ENCODE results near the gene TRPC4AP.

TRPC4AP gene

DNA sequence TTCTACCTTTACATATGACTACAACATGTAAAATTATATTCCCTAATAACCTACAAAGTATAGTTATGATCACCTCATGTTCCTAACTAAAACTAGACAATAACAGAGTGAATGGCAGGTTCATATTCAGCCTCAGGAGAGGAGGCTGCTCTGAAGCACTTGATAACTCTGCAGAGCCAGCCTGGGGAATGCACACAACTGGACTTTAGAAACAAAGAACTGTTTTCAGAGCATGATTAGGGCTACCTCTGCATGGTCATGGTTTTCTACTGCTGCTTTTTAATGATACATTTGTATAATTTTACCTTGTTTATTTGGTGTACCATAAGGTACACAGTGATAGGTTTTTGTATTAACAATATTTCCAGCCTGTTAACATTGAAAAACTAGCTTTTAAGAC is 50.3 kb downstream of the TRPC4AP start:
- no peak for DNase-seq (ENCODE audit: low read depth)
- TF ChIP-seq, protein P1, sequence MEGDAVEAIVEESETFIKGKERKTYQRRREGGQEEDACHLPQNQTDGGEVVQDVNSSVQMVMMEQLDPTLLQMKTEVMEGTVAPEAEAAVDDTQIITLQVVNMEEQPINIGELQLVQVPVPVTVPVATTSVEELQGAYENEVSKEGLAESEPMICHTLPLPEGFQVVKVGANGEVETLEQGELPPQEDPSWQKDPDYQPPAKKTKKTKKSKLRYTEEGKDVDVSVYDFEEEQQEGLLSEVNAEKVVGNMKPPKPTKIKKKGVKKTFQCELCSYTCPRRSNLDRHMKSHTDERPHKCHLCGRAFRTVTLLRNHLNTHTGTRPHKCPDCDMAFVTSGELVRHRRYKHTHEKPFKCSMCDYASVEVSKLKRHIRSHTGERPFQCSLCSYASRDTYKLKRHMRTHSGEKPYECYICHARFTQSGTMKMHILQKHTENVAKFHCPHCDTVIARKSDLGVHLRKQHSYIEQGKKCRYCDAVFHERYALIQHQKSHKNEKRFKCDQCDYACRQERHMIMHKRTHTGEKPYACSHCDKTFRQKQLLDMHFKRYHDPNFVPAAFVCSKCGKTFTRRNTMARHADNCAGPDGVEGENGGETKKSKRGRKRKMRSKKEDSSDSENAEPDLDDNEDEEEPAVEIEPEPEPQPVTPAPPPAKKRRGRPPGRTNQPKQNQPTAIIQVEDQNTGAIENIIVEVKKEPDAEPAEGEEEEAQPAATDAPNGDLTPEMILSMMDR (IDR thresholded peaks at IDR 0.05; ENCODE audit: control insufficient read depth, insufficient read depth, low read depth, low read length, missing control alignments) = no peak
- no peak overlapping the region for H3K4me3 ChIP-seq (ENCODE audit: control insufficient read depth, low read depth, low read length)

DNA sequence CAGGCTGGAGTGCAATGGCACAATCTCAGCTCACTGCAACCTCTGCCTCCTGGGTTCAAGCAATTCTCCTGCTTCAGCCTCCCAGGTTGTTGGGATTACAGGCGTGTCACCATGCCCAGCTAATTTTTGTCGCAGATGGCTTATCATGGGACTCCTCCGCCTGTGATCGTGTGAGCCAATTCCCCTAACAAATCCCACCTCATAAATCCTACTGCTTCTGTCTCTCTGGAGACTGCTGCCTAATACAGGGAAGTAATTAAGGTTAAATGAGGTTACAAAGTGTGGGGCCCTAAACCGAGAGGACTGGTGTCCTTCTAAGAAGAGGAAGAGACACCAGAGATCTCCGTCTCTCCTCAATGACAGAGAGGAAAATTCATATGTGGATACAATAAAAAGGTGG is 52.0 kb downstream of the TRPC4AP start:
- TF ChIP-seq, protein P1 (IDR thresholded peaks at IDR 0.05; ENCODE audit: control insufficient read depth, insufficient read depth, low read depth, low read length, missing control alignments) = no peak
- H3K4me3 ChIP-seq (ENCODE audit: control insufficient read depth, low read depth, low read length) = no peak overlapping the region
- no peak for DNase-seq (ENCODE audit: low read depth)

DNA sequence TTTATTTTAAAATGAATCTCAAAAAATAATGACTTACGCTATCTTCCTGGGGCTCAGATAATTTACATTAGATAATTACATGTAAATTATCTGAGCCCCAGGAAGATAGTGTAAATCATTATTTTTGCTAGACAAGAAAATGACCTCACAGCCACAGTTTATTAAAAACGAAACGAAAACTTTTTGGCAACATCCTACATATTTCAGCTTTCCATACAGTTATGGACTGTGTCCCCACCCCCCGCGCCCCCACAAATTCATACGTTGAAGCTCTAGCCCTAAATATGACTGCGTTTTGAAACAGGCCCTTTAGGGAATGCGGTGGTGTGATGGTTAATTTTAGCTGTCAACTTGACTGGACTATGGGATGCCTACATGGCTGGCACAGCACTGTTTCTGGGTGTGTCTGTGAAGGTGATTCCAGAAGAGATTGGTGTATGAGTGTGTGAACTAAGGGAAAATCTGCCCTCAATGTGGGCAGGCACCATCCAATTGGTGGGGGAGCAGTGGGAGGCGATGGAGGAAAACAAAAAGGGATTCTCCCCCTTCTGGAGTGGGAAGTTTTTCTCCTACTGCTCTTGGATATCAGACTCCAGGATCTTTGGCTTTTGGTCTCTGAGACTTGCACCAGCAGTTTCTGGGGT is 52.6 kb downstream of the TRPC4AP start:
- DNase-seq (ENCODE audit: low read depth) = no peak
- TF ChIP-seq, protein P1 (IDR thresholded peaks at IDR 0.05; ENCODE audit: control insufficient read depth, insufficient read depth, low read depth, low read length, missing control alignments) = no peak
- H3K4me3 ChIP-seq (ENCODE audit: control insufficient read depth, low read depth, low read length) = no peak overlapping the region

DNA sequence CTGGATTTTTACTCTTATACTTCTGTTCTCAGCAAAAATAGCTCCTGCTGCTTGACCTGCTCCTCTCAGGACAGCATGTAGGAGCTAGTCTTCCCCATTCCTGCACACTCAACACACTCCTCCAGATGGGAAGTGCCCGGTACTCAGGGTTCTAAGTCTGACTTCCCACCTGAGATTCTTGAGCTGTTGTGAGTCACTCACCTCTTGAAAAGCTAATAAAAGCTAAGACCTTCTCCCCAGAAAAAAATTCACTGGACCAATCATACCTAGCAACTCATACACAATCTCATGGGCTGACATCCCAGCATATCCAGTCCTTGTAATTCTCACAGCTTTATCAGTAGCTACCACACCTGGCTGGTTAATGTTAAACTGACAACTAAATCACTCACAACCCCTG is 53.5 kb downstream of the TRPC4AP start:
- no peak for DNase-seq (ENCODE audit: low read depth)
- H3K4me3 ChIP-seq (ENCODE audit: control insufficient read depth, low read depth, low read length) = no peak overlapping the region
- TF ChIP-seq, protein P1 (IDR thresholded peaks at IDR 0.05; ENCODE audit: control insufficient read depth, insufficient read depth, low read depth, low read length, missing control alignments) = no peak

DNA sequence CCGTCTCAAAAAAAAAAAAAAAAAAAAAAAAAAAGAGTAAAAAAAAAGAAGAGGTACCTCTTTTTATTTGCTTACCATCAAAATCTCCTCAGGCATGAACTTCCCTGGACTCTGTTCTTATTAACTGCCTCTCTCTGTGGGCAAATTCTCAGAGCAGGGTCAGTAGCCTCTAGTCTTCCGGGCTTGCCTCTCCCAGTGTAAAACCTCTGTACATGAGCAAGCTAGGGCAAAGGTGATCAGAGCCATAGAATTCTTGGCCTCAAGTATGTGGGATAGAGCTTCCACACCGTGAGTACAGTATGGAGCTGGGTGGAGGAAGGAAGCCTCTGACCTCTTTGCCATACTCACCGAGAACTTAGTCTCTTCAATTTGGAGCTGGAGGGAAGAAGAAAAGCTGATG is 58.5 kb downstream of the TRPC4AP start:
- DNase-seq (ENCODE audit: low read depth) = no peak
- TF ChIP-seq, protein P1 (IDR thresholded peaks at IDR 0.05; ENCODE audit: control insufficient read depth, insufficient read depth, low read depth, low read length, missing control alignments) = no peak
- H3K4me3 ChIP-seq (ENCODE audit: control insufficient read depth, low read depth, low read length) = no peak overlapping the region

DNA sequence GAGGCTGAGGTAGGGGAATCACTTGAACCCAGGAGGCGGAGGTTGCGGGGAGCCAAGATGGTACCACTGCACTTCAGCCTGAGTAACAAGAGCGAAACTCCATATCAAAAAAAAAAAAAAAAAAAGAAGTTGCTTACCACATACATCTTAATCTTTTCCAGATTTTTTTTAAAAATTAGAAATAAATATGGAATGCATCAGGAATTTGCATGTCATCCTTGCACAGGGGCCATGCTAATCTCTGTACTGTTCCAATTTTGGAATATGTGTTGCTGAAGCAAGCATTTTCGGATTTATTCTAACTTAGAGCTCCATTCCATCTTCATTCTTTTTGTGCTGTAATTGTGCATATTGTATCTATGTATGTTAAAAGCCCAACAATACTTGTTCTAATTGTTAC is 62.5 kb downstream of the TRPC4AP start:
- H3K4me3 ChIP-seq (ENCODE audit: control insufficient read depth, low read depth, low read length) = no peak overlapping the region
- DNase-seq (ENCODE audit: low read depth) = no peak
- TF ChIP-seq, protein P1 (IDR thresholded peaks at IDR 0.05; ENCODE audit: control insufficient read depth, insufficient read depth, low read depth, low read length, missing control alignments) = no peak
